Fibroblast of lung (primary cell): Measurements from ENCODE around the gene GNG12.

Source experiments
- CTCF ChIP-seq, 2 donors: IDR thresholded peaks in 1 of 2; conservative IDR thresholded peaks in 1 of 2; 1 replicate in 1 of 2; 2 replicates in 1 of 2; pipeline ENCODE4 v1.5.1; 2011 to 2012; ENCODE audit warnings: low read length in 2 of 2, control low read depth in 1 of 2, inconsistent platforms in 1 of 2, low read depth in 1 of 2, mild to moderate bottlenecking in 1 of 2
- EZH2 ChIP-seq: IDR thresholded peaks from 2 replicates; pipeline ENCODE4 v1.5.1; 2012; ENCODE audit warnings: low read length, control low read depth, mild to moderate bottlenecking; ENCODE audit errors: missing control alignments

- TF ChIP-seq CTCF (conservative IDR thresholded peaks at IDR 0.05 in 1 of 2, IDR thresholded peaks at IDR 0.05 in 1 of 2; ENCODE audit: low read depth in 1 of 2, low read length in 2 of 2): no peak
- TF ChIP-seq EZH2: no peak
Measured at GRCh38 chr1:67659229-67659628, 174.0 kb downstream of the GNG12 start.
